ENCODE measurements around the gene RTN4R. TPM values are rescaled to one million over a fixed set of nuclear protein-coding genes. Genes with fewer than 3 reads are reported as not detected.

RTN4R gene
- total and polyA plus RNA-seq, 7 donors, result 0.36 to 4.3 (median 0.83) TPM; not detected in 2

DNA sequence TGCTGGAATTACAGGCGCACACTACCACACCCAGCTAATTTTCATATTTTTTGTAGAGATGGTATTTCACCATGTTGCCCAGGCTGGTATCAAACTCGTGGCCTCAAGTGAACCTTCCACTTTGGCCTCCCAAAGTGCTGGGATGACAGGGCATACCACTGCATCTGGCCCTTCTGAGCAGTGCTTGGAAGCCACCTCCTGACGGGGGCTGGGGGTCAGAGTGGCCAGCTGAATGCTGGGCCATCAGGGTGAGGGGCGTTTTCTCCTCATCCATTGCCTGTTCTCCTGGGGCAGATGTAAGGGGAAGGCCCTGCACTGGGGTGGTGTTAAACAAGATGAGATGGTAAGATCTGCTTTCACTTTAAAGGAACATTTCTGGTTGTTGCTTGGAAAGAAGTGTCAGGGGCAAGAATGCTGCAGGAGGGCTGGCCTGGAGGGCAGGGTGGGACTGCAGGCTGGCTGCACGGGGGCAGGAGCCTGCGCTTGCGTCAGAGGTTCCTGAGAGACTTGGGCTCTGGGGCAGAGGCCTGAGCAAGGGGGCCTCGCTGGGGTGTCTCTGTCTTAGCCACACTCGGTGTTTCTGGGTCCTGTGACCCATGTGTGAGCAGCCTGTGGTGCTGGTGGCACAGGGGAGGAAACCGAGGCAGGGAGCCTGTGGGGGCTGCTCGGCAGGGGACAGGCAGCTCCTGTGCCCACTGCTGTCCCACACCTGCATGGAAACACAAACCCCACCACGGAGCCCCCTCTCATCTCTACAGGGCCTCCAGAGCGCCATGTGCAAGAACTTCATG is 34.5 kb upstream of the RTN4R start:
- DNase-seq, result no peak
- Histone ChIP-seq H3K4me3 (no peak overlapping the region), H3K9me3 (no peaks in the 10 kb centered on the region), H3K27me3 (peaks cover 4 to 44% (median 25%) of the 10 kb centered on the region in 3 donors), H3K36me3 (no peaks in the 10 kb centered on the region), H3K4me1 (peaks cover 0 to 19% (median 16%) of the 10 kb centered on the region in 4 donors), H3K27ac (no peak overlapping the region)
- no peak for TF ChIP-seq POLR2AphosphoS5 (IDR thresholded peaks at IDR 0.05)
- TF ChIP-seq EP300 (IDR thresholded peaks at IDR 0.05), result no peak
- TF ChIP-seq CTCF (IDR thresholded peaks at IDR 0.05), result no peak
- TF ChIP-seq POLR2A (IDR thresholded peaks at IDR 0.05), result no peak
- WGBS, 2 donors, result 62 to 79% methylated on average over 13 of the region's 13 CpGs
- intact Hi-C loops (cut with DNase I), result no loop called here

DNA sequence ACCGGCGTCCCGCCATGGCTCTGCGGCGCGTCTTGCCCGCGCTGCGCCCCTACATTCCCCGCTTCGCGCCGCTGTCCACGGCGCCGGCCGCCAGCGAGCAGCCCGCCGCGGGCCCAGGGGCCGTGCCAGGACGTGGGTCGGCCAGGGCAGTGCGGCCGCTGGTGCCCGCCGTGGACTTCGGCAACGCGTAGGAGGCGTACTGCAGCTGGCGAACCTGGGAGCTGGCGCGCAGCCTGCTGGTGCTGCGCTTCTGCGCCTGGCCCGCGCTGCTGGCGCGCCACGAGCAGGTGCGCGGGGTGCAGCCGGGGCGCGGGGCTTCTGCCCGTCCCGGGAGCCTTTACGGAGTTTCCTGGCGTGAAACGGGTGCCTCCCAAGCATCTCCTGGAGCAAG is 31.6 kb upstream of the RTN4R start:
- peak overlapping the region; percentile 29 to 60 (median 53) for H3K4me3 ChIP-seq
- TF ChIP-seq CTCF (IDR thresholded peaks at IDR 0.05) (no peak), EP300 (IDR thresholded peaks at IDR 0.05) (no peak), POLR2A (IDR thresholded peaks at IDR 0.05) (no peak), POLR2AphosphoS5 (IDR thresholded peaks at IDR 0.05) (no peak)
- peaks cover 0 to 19% (median 16%) of the 10 kb centered on the region in 4 donors for H3K4me1 ChIP-seq
- no peaks in the 10 kb centered on the region for H3K9me3 ChIP-seq
- peak overlapping the region in 2 of 4 donors; percentile 4 to 23 for H3K27ac ChIP-seq
- 0 to 1% methylated on average over 52 of the region's 52 CpGs for WGBS, 2 donors
- no peaks in the 10 kb centered on the region for H3K36me3 ChIP-seq
- peaks cover 4 to 35% (median 15%) of the 10 kb centered on the region in 3 donors for H3K27me3 ChIP-seq
- no peak for DNase-seq
- intact Hi-C loops (cut with DNase I), result no loop called here

DNA sequence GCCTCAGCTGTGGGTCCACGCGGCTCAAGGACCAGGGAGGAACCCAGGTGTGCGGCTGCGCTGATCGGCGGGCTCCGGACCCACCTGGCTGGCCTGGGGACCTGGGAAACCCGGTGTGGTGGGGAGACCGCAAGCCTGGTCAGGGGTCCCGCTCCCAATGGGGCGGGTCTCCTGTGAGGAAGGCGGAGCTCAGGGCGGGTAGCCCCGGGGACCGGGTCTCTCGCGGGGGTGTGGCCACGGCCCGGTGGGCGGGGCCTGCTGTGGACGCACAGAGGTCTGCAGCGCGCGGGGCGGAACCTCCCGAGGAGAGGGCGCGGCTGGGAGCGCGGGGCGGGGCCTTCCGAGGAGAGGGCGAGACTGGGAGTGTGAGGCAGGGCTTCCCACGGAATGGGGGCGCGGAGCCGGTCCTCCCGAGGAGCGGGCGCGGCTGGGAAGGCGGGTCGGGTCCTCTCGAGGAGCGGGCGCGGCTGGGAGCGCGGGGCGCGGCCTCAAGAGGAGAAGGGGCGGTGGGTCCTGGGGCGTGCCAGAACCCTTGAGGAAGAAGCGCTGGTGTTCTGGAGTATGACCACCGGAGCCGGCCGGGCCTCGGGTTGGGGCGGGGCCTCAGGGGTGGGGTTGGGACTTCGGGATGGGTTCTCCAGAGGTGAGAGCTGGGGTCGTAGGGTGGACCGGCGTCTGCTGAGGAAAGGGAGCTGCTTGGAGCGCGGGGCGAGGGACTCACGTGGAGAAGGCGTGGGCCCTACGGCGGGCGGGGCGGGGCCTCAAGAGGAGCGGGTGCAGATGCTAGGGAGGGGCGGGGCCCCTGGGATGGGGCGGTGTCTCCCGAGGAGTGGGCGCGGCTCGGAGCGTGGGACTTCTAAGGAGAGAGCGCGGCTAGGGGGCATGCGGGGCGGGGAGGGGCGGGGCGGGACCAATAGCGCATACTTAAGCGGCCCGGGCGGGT is 31.0 kb upstream of the RTN4R start:
- no peak for TF ChIP-seq CTCF (IDR thresholded peaks at IDR 0.05)
- TF ChIP-seq POLR2AphosphoS5 (IDR thresholded peaks at IDR 0.05), result no peak
- no peak for TF ChIP-seq EP300 (IDR thresholded peaks at IDR 0.05)
- no peak for TF ChIP-seq POLR2A (IDR thresholded peaks at IDR 0.05)

DNA sequence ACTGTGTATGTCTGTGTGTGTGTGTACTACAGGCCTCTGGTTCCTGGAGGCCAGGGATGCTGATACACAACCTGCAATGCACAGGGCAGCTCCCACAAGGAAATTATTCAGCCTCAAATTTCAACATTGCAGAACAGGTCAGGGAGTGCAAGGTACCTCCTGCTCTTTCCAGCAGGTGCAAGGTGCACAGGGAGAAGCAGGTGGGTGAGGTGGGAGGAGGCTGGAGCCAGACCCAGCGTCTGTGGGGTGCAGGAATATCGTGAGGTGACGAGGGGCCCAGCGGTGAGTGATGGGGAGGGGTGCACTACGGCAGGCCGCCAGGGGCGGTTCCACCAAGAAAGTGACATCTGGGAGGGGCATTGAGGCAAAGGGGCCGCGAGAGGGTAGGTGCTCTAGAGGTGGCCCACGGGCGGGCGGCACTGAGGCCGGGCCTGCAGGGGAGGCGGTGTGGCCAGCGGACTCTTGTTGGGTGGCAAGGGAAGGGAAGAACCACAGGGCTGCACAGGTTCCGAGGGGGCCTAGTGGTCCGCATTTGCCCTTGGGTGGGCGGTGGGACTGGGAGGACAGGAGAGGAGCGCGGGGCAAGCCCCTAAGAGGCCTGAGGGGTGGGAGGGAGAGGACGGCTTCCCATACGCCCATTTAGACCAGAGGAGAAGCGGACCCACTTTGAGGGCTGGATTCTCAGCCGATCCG is 30.1 kb upstream of the RTN4R start:
- intact Hi-C loops (cut with DNase I), result no loop called here
- TF ChIP-seq POLR2AphosphoS5 (IDR thresholded peaks at IDR 0.05), result no peak
- TF ChIP-seq EP300 (IDR thresholded peaks at IDR 0.05), result no peak
- TF ChIP-seq CTCF (IDR thresholded peaks at IDR 0.05), result no peak
- TF ChIP-seq POLR2A (IDR thresholded peaks at IDR 0.05), result no peak
- 19 to 58% methylated on average over 25 of the region's 25 CpGs for WGBS, 2 donors
- Histone ChIP-seq H3K4me3 (peak overlapping the region in 2 of 4 donors; percentile 59 to 60), H3K36me3 (no peaks in the 10 kb centered on the region), H3K4me1 (peaks cover 0 to 19% (median 16%) of the 10 kb centered on the region in 4 donors), H3K27ac (peak overlapping the region in 1 of 4 donors; percentile 44), H3K9me3 (no peaks in the 10 kb centered on the region), H3K27me3 (peaks cover 4 to 20% (median 9%) of the 10 kb centered on the region in 3 donors)
- no peak for DNase-seq

More for the DNA sequence above, 31.0 kb upstream of the RTN4R start:
- Histone ChIP-seq H3K27ac (peak overlapping the region; percentile 11 to 44 (median 26)), H3K27me3 (peaks cover 4 to 28% (median 9%) of the 10 kb centered on the region in 3 donors), H3K9me3 (no peaks in the 10 kb centered on the region), H3K4me1 (peaks cover 0 to 19% (median 16%) of the 10 kb centered on the region in 4 donors), H3K4me3 (peak overlapping the region; percentile 29 to 60 (median 53)), H3K36me3 (no peaks in the 10 kb centered on the region)
- intact Hi-C loops (cut with DNase I), result no loop called here
- DNase-seq, result peak; percentile 89
- 1 to 2% methylated on average over 90 of the region's 90 CpGs for WGBS, 2 donors
